SK-N-MC (cell line): Measurements from ENCODE around the gene ADIG.
A peak's percentile ranks its signal among the peaks of the same experiment; 100 is the strongest.
"Not testable (repeated sequence)": the region's sequence is repeated elsewhere in the genome, so short reads cannot be mapped to it uniquely, and the experiment has no call there.

Experiments used
- DNase-seq: peaks from one replicate; pipeline ENCODE4 v3.0.0-alpha.2; 2011; ENCODE audit warnings: low read depth, low spot score
- H3K27ac ChIP-seq: fragments of 200-600 bp; sonication (generic); 2 replicates; pipeline ENCODE4 v1.5.1; 2016; ENCODE audit warnings: mixed run types
- H3K36me3 ChIP-seq: fragments of 200-600 bp; sonication (generic); 2 replicates; pipeline ENCODE4 v1.6.1; 2017; ENCODE audit warnings: antibody characterized with exemption, low read length, mixed read lengths; ENCODE audit not compliant: insufficient read depth
- H3K4me3 ChIP-seq: fragments of 200-600 bp; sonication (generic); 2 replicates; pipeline ENCODE4 v1.5.1; 2016
- H3K9ac ChIP-seq: fragments of 200-600 bp; sonication (generic); 2 replicates; pipeline ENCODE4 v1.8.0; 2017; ENCODE audit warnings: mixed run types, mixed read lengths; ENCODE audit not compliant: insufficient read length
- H3K9me3 ChIP-seq: fragments of 200-600 bp; sonication (generic); 2 replicates; pipeline ENCODE4 v1.6.1; 2017; ENCODE audit warnings: low read depth, mild to moderate bottlenecking, antibody characterized with exemption, low read length, moderate library complexity, mixed read lengths
- EZH2 ChIP-seq: fragments of 200-600 bp; sonication (generic); IDR thresholded peaks from one replicate; pipeline ENCODE4 v1.6.1; 2017; ENCODE audit warnings: antibody characterized with exemption
- FOXP2 ChIP-seq: optimal IDR thresholded peaks from 2 replicates; pipeline ENCODE3; 2011; ENCODE audit warnings: mild to moderate bottlenecking, moderate library complexity; ENCODE audit not compliant: insufficient read depth; ENCODE audit errors: extremely low read length, control extremely low read depth
- POLR2AphosphoS5 ChIP-seq: IDR thresholded peaks from 2 replicates; pipeline ENCODE4 v1.6.1; 2012; ENCODE audit warnings: mild to moderate bottlenecking, low read depth, low read length, borderline replicate concordance

Gene ADIG

GRCh38 chr20:38591474-38592410 lies 10.7 kb downstream of the ADIG start:
- no peak overlapping the region for H3K4me3 ChIP-seq
- no peak overlapping the region for H3K9ac ChIP-seq
- H3K9me3 ChIP-seq, result no peaks in the 10 kb centered on the region
- TF ChIP-seq EZH2, result no peak
- no peak for TF ChIP-seq POLR2AphosphoS5
- TF ChIP-seq FOXP2, result no peak
- DNase-seq, result no peak
- no peaks in the 10 kb centered on the region for H3K36me3 ChIP-seq
- H3K27ac ChIP-seq, result no peak overlapping the region

- H3K9me3 ChIP-seq, H3K4me3 ChIP-seq, H3K9ac ChIP-seq, DNase-seq, H3K27ac ChIP-seq, H3K36me3 ChIP-seq: not testable (repeated sequence)
Measured at GRCh38 chr20:38592411-38592790, 11.4 kb downstream of the ADIG start.

GRCh38 chr20:38594281-38594680 lies 13.3 kb downstream of the ADIG start:
- not testable (repeated sequence) for H3K4me3 ChIP-seq, H3K9me3 ChIP-seq, DNase-seq, H3K36me3 ChIP-seq, H3K27ac ChIP-seq, H3K9ac ChIP-seq

- H3K4me3 ChIP-seq, H3K36me3 ChIP-seq, DNase-seq, H3K9me3 ChIP-seq, H3K9ac ChIP-seq, H3K27ac ChIP-seq: not testable (repeated sequence)
Measured at GRCh38 chr20:38595886-38596285, 14.9 kb downstream of the ADIG start.

- H3K9ac ChIP-seq, result no peak overlapping the region
- no peaks in the 10 kb centered on the region for H3K9me3 ChIP-seq
- TF ChIP-seq POLR2AphosphoS5 (no peak), FOXP2 (no peak), EZH2 (no peak)
- no peak overlapping the region for H3K4me3 ChIP-seq
- no peak overlapping the region for H3K27ac ChIP-seq
- DNase-seq, result no peak
- no peaks in the 10 kb centered on the region for H3K36me3 ChIP-seq
Measured at GRCh38 chr20:38599410-38599882, 18.4 kb downstream of the ADIG start.

GRCh38 chr20:38600057-38600456 lies 19.1 kb downstream of the ADIG start:
- TF ChIP-seq POLR2AphosphoS5 (no peak), FOXP2 (no peak), EZH2 (no peak)
- no peaks in the 10 kb centered on the region for H3K9me3 ChIP-seq
- H3K36me3 ChIP-seq, result no peaks in the 10 kb centered on the region
- H3K9ac ChIP-seq, result no peak overlapping the region
- no peak overlapping the region for H3K4me3 ChIP-seq
- no peak overlapping the region for H3K27ac ChIP-seq
- no peak for DNase-seq

GRCh38 chr20:38601216-38602184 lies 20.5 kb downstream of the ADIG start, which contains the start of gene ARHGAP40:
ARHGAP40 (plus strand) TSS chr20:38601809.
- no peaks in the 10 kb centered on the region for H3K36me3 ChIP-seq
- no peak within 1 kb of the TSS for H3K27ac ChIP-seq
- H3K9ac ChIP-seq, result no peak within 1 kb of the TSS
- H3K9me3 ChIP-seq, result no peaks in the 10 kb centered on the region
- DNase-seq, result no peak
- TF ChIP-seq EZH2, result no peak
- TF ChIP-seq FOXP2, result no peak
- no peak for TF ChIP-seq POLR2AphosphoS5
- peak within 1 kb of the TSS; percentile 42 for H3K4me3 ChIP-seq

GRCh38 chr20:38602185-38602581 lies 21.2 kb downstream of the ADIG start:
- TF ChIP-seq FOXP2 (no peak), EZH2 (no peak), POLR2AphosphoS5 (no peak)
- no peak for DNase-seq
- H3K27ac ChIP-seq, result no peak overlapping the region
- H3K4me3 ChIP-seq, result no peak overlapping the region
- no peak overlapping the region for H3K9ac ChIP-seq
- H3K36me3 ChIP-seq, result no peaks in the 10 kb centered on the region
- no peaks in the 10 kb centered on the region for H3K9me3 ChIP-seq

GRCh38 chr20:38603286-38603685 lies 22.3 kb downstream of the ADIG start:
- H3K4me3 ChIP-seq, result no peak overlapping the region
- no peak for TF ChIP-seq FOXP2
- TF ChIP-seq EZH2, result no peak
- DNase-seq, result no peak

More at GRCh38 chr20:38603286-38603685, 22.3 kb downstream of the ADIG start:
- H3K36me3 ChIP-seq, result no peaks in the 10 kb centered on the region
- no peak overlapping the region for H3K9ac ChIP-seq
- no peaks in the 10 kb centered on the region for H3K9me3 ChIP-seq
- no peak overlapping the region for H3K27ac ChIP-seq
